Dermis blood vessel endothelial cell (primary cell): ENCODE data around the gene ADAMTSL1. TPM values are rescaled to one million over a fixed set of nuclear protein-coding genes. Genes with fewer than 3 reads are reported as not detected.

Experiments used
- DNase-seq: peaks from one replicate; pipeline ENCODE4 v3.0.0; 2010
- total RNA-seq: library from RNA; depleted of rRNA; stranded (reverse); fragments of >200 nt; gene quantifications from 2 replicates; pipeline ENCODE4 v1.2.3, GENCODE V29; 2014

The ADAMTSL1 gene
- total RNA-seq, 1 donor from 2014 or later, result 6.0 TPM

DNA sequence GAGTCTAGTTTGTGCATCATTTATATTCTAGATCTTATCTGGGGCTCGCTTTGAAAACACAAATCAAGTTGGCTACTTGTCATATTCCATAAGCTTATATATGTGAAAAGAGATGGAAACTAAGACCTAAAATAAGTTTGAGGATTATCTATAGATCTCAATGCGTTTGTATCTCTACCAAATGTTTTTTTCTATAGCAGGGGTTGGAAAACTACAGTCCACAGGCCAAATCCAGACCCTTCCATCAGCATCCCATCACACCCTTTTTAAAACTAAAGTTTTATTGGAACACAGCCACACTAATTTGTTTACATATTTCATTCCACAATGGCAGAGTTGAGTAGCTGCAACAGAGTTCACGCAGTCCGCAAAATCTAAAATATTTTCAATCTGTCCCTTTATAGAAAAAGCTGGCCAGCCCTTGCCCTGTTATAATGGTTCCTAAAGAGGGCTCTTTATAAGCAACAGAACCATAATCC lies 230.0 kb downstream of the ADAMTSL1 start:
- DNase-seq, result no peak

DNA sequence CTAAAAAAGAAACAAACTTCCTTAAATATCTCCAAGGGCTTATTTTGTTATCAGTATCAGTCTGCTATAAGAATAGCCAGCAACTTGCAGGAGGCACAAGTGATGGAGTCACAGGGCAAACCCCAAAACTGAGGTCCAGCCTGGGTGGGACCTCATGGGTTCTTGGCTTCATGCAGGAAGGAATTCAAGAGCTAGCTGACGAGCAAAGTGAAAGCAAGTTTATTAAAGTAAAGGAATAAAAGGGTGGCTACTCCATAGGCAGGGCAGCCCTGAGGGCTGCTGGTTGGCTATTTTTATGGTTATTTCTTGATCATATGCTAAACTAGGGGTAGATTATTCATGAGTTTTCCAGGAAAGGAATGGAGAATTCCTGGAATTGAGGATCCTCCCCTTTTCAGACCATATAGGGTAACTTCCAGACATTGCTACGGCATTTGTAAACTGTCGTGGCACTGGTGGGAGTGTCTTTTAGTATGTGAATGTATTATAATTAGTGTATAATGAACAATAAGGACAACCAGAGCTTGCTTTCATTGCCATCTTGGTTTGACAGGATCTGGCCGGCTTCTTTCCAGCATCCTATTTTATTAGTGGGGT lies 231.9 kb downstream of the ADAMTSL1 start:
- no peak for DNase-seq

GRCh38 chr9:18706648-18707047 lies 232.7 kb downstream of the ADAMTSL1 start:
- DNase-seq, result no peak

GRCh38 chr9:18707061-18707461 lies 233.1 kb downstream of the ADAMTSL1 start:
- no peak for DNase-seq

GRCh38 chr9:18707489-18708205 lies 233.7 kb downstream of the ADAMTSL1 start:
- DNase-seq, result no peak

- DNase-seq, result no peak
Observed at GRCh38 chr9:18708429-18708828, 234.5 kb downstream of the ADAMTSL1 start.

DNA sequence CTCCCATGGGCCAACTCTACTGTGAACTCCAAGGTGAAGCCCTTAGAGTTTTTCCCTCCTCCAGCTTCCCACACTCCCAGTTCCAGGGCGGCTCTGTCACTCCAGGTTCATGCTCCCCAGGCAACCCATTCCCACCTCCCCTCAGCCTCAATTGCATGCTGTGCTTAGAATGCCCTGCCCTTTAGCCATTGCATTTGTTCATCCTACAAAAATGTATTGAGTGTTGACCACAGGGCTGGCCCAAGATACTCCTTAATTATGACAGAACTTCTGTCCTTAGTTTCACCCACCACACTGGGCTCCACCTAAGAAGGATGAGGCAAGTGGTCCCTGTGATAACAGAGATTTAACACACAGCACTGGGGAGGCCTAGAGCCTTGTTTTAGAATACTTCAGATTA lies 236.1 kb downstream of the ADAMTSL1 start:
- DNase-seq, result no peak

DNA sequence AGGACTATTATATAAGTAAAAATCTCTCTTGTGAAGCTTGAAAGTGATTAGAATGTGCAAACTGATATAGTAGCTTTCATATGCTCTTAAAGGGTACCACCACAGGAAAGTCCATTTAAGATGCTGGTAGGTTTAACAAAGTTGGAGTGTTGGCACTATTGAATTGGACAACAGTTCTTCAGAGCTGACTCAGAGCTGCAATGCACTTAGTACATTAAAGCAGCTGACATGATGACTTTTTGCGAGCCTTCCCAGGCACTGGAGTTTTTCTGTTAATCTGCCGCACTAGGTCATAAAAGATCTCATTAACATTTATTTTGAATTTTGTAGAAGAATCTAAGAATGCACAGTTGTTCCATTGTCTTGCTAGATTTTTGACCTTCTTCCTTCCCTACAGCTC lies 243.8 kb downstream of the ADAMTSL1 start:
- DNase-seq, result no peak

- no peak for DNase-seq
Observed at GRCh38 chr9:18718393-18718792, 244.4 kb downstream of the ADAMTSL1 start.

DNA sequence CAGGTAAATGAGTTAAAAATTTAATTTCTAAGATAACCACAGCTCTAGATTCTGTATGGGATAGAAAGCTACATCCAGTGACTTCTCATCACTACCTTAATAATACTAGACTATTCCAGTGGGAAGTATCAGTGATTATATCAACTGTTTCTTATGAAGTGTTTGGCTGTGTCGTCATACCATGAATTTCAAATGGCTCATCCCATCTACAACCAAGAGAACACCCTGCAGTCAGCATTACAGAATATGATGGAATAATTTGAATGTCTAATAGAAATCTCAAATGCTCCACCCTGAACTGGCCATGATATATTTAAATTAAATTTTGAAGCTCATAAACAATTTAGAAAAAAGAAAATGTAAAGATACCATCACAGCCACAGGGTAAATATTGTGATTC lies 245.0 kb downstream of the ADAMTSL1 start:
- DNase-seq, result no peak

DNA sequence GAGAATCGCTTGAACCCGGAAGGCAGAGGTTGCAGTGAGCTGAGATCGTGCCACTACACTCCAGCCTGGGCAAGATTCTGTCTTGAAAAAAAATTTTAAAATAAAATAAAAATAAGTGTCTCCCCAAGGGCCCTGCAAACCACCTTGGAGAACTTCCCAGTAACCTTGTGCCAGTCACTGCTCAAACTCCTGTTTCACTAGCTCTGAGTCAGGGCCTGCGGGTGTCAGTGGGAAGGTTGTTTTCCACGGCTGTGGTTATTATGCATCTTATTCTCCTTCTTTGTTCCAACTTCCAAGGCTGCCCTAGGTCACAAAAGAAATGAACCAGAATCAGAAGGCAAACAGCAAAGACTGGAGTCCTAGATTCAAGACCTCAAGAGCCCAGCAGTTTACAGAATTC lies 246.7 kb downstream of the ADAMTSL1 start:
- DNase-seq, result no peak

- DNase-seq, result no peak
Observed at GRCh38 chr9:18721267-18721994, 247.5 kb downstream of the ADAMTSL1 start.

DNA sequence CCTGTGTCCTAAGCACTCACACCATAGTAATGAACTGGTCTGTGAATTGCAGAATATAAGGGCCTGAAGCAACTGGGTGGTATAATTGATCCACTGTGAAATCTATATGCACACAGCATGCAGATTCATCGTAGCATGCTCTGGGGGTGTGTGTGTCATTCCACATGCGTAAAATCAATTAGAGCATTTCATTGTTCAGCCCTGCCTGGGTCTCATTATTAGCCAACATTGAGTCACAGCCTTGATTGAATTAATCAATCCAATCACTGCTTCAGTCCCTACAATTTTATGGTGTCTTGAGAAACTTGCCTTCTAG lies 248.0 kb downstream of the ADAMTSL1 start:
- no peak for DNase-seq

DNA sequence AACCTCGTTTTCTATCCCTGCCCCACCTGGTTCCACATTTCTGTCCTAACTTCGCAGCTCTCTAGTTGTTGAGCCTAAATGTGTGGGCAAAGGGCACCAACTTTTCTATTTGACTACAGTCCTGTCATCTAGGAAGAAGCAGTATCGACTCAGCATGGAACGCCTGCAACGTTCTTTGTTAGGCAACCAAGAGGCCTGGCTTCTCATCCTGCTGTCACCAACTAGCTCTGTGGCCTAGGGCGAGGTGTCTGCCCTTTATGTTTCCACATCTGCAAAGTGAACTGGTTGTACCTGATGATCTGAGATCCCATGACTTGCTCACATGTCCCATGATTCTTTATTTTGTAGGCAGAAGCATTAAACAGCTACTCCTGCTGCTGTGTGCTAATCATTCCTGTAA lies 248.9 kb downstream of the ADAMTSL1 start:
- DNase-seq, result no peak

DNA sequence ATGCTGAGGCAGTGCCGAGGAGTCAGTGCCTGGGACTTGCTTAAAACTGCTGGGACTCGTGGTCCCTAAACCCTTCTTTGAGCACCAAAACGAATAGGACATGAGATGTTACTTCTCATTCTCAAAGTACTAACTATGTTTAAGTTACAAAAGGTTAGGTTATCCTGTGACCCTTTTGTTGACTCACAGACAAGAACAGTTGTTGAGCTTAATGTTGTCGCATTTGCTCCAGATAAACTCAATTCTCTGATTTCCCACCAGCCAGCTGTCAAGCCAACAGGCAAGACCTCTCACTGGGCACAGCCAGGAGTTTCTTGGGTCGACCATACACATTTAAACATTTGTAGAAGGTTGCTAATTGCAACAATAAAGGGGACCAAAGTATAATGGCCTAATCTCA lies 249.4 kb downstream of the ADAMTSL1 start:
- DNase-seq, result no peak

GRCh38 chr9:18726546-18726945 lies 252.6 kb downstream of the ADAMTSL1 start:
- no peak for DNase-seq

GRCh38 chr9:18727904-18728303 lies 254.0 kb downstream of the ADAMTSL1 start:
- no peak for DNase-seq

DNA sequence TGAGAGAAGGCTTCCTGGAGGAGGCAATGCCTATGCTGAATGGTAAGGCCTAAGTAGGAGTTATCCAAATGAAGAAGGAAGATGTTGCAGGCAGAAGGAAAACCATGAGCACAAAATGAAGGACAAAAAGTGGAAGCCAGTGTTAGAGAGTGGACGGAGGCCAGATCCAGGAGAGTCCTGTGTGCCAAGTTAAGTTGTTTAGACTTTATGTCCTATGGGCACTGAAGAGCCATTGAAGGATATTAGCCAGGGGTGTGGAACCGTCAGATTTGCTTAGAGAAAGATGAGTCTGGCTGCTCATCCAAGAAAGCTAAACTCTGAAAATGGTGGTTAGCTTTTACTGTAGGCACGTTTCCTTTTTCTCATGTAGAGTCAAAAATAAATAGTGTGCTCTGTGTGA lies 254.7 kb downstream of the ADAMTSL1 start:
- no peak for DNase-seq

DNA sequence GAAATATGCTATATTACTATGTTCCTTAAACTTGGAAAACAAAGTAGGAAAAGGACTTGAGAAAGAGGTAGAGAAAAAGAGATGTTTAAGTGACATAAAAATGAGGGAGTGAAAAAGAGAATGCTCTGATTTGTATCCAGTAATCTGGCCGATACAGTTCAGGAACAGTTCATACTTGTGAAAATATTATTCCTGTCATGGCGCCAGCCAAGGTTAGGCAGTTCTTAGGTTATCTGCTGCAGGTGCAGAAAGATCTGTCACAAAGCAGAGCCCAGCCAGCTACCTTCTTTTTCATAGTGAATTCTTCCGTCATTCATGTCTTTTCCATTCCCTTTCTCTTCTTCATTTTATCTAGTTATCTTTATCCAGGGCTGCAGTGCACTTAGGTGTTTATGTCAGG lies 256.3 kb downstream of the ADAMTSL1 start:
- DNase-seq, result no peak

DNA sequence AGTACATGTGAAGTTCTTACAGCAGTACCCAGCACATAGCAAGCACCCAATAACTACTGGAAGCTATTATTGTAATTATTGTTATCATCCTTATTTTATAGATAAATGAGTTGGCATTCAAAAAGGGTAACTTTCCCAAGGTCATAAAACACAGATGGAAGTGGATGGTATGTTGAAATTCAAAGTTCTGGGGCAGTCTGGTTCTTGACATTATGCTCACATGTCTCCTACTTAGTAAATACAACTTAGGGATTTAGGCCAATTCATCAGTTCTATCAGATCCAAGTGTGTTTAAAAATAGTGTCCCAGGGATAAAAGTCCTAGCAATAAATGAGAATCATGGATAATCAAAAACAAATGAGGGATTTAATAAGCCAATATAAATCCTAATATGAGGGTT lies 265.2 kb downstream of the ADAMTSL1 start:
- no peak for DNase-seq

- no peak for DNase-seq
Observed at GRCh38 chr9:18739641-18740318, 265.8 kb downstream of the ADAMTSL1 start.

- no peak for DNase-seq
Observed at GRCh38 chr9:18741359-18741758, 267.4 kb downstream of the ADAMTSL1 start.

DNA sequence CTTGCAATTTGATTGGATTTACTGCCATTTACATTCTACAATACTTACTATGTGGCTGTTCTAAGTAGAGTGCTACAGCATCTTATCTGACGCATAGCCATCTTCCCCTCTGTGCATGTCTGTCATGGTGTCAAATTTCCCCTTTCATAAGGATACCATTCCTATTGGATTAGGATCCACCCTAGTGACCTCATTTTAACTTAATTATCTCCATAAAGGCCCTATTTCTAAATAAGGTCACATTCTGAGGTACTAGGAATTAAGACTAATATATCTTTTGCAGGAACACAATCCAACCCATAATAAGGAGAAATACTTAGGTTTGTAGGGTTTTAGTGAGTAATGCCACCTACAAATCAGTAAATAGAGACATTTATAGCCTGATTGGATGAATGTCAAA lies 268.0 kb downstream of the ADAMTSL1 start:
- DNase-seq, result no peak

- no peak for DNase-seq
Observed at GRCh38 chr9:18743421-18743820, 269.5 kb downstream of the ADAMTSL1 start.
